GM18909 (cell line): ENCODE measurements around the gene COA6.
"Not testable (repeated sequence)": the region's sequence is repeated elsewhere in the genome, so short reads cannot be mapped to it uniquely, and the experiment has no call there.

ENCODE experiments used
- ATAC-seq: cut with Tn5 transposase; IDR thresholded peaks from one replicate; pipeline ENCODE4 v1.9.1; 2021; ENCODE audit warnings: mild to moderate bottlenecking; ENCODE audit not compliant: unreplicated experiment, poor library complexity

The COA6 gene, protein sequence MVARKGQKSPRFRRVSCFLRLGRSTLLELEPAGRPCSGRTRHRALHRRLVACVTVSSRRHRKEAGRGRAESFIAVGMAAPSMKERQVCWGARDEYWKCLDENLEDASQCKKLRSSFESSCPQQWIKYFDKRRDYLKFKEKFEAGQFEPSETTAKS

DNA sequence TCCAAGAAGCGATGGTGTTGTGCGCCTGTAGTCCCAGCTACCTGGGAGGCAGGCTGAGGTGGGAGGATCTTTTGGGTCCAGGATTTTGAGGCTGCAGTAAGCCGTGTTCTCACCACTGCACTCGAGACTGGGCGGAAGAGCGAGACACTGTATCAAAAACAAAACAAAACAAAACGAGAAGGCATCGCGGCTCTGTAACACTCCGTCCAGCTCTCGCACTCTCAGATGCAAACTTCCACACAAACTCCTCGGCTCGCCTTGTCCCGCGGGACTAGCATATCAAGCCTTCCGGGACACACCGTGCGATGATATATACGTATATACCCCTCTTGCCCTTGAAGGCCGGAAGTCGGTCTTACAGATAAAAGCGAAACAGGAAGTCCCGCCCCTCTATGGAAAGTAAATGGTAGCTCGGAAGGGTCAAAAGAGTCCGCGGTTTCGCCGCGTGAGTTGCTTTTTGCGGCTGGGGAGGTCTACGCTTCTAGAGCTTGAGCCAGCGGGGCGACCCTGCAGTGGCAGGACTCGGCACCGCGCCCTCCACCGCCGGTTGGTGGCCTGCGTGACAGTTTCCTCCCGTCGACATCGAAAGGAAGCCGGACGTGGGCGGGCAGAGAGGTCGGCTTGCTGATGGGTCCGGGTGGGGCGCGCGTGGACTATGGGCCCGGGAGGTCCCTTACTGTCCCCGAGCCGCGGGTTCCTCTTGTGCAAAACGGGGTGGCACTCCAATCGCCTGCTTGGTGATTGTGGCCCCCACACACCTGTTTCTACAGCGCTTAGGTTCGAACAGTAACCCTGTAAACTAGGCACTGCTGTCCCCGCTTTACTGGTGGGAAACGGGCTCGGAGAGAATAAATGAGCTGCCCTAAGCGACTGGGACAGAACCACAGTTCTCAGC is at the start of gene COA6:
Gene COA6 (plus strand): TSS at position 393 of the 895 bp plus-strand sequence. CDS start 11 bp downstream, at position 404.
- peak; percentile 96 for ATAC-seq

DNA sequence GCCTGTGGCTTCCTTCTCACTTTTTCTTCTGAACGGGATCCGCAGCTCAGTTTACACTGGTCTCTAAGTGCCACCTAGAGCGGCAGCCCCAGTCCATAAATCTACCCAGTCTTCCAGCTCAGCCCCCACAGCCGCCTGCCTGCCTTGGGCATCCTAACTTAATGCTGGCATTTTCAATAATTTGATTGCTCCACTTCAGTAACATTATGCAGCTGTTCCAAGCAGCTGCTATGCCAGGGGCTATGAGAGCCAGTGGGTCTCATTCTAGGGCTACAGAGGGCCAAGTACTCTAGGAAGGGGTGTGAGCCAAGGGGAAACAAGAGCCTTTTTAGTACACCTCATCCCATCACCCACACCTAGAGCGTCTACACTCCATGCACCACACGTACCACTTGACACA is 48.4 kb upstream of the COA6 start:
- ATAC-seq, result no peak

DNA sequence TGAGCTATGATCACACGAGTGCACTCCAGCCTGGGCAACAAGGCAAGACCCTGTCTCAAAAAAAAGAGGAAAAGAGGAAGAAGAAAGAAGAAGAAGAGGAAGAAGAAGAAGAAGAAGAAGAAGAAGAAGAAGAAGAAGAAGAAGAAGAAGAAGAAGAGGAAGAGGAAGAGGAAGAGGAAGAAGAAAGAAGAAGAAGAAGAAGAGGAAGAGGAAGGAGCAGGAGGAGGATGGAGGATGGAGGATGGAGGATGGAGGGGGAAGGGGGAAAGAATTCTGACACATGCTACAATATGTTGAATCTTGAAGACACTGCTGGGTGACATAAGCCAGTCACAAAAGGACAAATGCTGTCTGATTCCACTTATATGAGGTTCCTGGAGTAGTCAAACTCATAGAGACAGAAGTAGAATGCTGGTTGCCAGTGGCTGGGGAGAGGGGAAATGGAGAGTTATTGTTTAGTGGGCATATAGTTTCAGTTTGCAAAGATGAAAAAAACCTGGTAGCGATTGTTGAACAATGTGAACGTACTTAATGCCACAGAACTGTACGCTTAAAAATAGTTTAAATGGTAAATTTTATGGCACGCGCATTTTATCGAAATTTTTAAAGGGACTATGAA is 47.3 kb upstream of the COA6 start:
- no peak for ATAC-seq

DNA sequence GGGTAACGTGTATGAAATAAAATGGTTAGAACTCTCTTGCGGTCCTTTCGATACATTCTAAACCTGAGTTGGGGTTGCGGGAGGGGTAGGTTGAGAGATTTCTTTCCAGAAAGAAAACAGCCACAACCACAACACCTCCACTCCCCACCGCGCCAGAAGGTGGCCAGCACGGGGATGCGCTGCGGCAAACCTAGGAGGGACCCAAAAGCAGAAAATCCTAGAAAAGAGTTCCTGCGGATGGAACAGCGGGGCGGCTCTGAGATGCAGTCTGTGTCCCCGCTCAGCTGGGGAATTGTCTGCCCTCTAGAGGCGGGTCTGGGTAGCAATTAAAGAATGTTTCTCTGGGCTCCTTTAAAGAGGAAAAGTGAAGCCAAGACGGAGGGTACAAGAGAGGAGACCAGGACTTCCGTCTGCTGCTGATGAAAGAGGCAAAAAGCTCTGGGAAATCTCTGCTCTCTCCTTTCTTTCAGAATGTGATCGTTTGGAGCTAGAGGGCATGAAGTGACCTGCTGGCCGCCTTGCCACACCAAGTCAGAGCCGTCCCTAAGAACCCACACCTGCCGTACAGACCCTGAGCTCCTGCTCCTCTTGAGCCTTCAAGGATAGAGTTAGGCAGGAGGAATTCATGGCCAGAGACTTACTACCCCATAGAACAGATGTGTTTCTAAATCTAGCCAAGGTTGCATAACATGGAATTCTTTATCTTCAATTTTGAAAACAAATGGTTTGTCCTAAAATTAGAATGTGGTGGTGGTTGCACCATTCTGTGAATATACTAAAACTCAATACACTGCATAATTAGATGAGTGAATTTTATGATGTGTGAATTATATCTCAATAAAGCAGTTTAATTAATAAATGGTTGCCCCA is 46.5 kb upstream of the COA6 start:
- ATAC-seq, result peak; percentile 72

DNA sequence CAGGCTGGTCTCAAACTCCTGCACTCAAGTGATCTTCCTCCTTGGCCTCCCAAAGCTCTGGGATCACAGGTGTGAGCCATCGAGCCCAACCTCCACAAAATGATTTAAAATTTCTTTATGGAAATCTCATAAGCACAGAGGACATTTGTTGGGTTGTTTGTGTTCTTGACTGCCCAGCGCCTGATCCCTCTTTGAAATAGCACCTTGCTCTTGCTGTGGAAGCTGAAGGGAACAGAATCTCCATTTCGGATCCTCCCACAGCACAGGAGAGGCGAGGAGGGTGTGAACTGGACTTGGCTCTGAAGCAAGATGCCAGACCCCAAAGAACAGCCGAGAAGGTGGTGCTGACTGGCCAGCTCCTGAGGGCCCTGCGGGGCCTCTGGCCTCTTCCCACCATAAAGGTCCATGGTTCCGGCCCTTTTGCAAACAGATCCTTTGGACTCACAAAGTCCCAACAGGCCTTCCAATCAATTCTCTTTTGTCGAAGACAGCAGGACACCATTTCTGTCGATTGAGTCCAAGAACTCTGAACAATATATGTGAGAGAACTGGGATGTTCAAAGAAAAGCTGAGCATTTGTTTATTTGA is 45.6 kb upstream of the COA6 start:
- ATAC-seq, result no peak

DNA sequence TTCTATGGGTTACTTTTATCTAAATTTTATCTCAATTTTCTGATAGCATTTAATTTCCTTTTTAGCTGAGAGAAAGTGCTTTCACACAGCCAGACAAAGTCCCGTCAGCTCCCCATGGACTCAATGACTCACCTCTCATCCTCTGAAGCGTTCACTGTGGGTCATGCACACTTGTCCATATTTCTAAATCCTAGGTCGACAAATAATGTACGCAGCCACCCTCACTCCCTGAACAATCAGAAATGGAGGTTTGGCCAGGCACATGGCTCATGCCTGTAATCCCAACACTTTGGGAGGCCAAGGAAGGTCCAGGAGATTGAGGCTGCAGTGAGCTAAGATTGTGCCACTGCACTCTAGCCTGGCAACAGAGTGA is 42.4 kb upstream of the COA6 start:
- no peak for ATAC-seq

DNA sequence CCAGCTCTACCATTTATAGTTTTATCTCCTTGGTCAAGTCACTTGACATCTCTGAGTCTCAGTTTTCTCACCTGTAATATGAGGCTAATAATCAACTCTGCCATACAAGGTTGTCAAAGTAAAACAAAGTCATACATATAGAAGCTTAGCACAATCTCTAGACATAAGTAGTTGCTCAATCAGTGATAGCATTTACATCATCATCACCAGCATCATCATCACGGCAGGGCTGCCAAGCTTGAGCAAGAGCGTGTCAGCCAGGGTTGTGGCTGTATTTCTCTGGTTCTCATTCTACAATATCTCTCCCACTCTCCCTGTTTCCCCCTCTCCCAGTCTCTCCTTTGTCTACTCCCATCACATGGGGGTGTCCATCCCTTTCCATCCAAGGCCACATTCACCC is 41.7 kb upstream of the COA6 start:
- no peak for ATAC-seq

DNA sequence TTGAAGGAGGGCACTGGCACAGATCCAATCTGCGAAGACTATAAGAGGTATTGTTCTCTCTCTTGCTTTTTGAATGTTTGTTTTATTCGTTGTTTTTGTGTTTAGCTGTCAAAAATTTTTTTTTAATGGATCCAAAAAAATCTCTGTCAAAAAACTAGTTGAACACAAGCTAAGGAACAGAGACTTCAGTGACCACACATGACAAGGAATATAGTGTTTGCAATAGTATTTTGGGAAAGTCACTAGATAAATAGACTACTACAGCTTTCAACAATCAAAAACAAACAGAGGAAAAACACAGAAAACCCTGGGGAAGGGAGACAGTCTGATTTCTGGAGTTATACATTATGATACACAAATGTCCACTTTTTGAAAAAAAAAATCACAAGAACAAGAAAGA is 36.9 kb upstream of the COA6 start:
- ATAC-seq, result no peak

DNA sequence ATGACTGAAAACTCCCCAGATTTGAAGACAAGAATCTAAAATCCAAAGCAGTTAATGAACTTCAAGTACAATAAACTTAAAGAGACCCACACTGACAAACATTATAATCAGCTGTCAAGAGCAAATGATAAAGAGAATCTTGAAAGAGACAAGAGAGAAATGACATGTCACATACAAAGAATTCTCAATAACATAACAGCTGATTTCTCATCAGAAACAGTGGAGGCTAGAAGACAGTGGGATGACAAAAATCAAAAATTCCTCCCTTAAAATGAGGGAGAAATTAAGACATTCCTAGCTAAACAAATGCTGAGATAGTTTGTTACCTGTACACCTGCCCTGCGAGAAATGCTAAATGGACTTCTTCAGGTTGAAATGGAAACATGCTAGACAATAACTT is 36.0 kb upstream of the COA6 start:
- no peak for ATAC-seq

DNA sequence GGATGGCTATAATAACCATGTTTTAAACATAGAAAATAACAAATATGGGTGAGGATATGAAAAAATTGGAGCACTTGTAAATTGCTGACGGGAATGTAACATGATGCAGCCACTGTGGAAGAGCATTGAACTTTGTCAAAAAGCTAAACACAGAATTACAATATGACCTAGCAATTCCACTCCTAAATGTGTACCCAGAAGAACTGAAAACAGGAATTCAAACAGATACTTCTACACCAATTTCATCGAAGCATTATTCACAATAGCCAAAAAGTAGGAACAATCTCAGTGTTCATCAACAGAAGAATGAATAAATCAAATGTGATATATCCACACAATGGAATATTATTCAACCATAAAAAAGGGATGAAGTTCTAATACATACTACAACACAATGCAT is 32.7 kb upstream of the COA6 start:
- no peak for ATAC-seq

DNA sequence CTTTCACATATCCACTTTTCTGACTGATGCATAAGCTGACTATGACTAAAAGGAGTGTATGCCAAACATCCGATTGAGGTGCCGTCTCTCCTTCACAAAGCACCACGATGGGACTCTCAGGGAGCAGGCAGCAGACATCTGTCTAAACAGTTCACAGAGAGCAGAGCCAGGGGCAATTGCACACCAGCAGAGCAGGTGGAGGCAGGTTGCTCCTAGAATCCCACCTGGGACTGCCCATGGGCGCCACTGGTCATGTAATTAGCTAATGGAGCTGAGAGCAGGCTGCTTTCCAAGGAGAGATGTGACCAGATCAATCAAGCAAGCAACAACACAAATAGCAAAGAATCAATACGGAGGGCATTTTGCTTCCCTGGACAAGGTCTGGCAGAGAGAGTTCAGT is 30.5 kb upstream of the COA6 start:
- ATAC-seq, result no peak

DNA sequence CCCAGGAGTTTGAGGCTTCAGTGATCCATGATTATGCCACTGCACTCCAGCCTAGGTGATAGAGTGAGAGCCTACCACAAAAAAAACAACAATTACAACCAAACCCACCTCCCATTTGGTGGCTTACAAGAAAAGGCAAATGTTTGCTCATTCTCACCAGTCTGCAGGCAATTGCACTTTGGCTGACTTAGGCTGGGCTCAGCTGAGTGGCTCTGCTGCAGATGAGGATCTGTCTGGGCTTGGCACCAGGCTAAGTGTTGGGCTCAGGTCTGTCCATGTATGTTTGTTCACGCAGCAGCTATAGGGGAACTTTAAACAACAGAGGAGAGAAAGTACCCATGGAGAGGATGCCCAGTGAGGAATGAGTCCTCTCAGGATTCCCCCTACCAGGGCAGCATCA is 28.0 kb upstream of the COA6 start:
- ATAC-seq, result no peak

DNA sequence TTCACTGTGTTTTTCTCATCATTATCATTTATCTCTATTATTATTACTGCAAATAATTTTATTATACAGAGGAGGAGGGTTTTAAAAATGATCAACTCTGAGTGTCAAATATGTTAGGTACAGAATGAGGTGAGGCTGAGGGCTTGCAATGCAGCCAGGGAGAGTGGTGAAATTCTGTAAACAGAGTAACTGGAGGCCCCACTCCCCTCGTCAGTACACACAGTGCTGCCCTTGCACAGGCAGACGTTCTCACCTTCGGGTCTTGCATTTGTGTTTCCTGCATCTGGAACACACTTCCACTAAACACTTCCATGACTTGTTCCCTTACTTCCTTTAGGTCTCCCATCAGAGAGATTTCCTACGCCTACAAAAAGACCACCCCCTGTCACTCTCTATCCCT is 24.3 kb upstream of the COA6 start:
- no peak for ATAC-seq

DNA sequence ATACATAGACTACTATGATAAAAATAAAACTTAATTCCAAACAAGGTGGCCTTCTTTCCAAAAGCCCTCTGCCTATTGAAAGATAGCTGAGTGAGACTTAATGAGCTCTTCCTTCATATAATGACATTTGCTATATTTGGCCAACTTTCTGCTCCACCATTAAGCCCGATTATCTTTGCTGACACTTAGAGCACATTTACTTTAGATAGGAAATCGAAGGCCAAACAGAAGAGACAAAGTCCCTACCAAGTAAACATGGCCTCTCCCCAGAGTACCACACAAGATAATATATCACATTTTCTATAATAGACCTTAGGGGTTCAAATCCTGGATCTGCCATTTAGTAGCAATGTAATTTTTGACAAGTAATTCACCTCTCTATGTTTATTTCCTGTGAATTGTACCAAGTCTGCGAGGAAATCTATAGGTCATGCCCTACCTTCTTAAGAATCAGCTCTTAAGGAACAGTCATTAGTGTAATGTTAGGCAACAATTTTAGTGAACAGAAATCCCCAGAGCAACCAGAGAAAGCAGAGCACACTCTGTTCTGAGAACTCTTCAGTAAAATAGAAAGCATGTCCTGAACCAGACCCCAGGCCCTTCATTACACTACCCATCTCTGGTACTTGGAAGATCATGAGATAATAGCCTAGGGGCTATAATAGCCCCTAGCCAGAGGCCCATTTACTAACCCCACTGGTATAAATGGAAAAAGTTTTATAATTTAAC is 17.3 kb upstream of the COA6 start:
- no peak for ATAC-seq

DNA sequence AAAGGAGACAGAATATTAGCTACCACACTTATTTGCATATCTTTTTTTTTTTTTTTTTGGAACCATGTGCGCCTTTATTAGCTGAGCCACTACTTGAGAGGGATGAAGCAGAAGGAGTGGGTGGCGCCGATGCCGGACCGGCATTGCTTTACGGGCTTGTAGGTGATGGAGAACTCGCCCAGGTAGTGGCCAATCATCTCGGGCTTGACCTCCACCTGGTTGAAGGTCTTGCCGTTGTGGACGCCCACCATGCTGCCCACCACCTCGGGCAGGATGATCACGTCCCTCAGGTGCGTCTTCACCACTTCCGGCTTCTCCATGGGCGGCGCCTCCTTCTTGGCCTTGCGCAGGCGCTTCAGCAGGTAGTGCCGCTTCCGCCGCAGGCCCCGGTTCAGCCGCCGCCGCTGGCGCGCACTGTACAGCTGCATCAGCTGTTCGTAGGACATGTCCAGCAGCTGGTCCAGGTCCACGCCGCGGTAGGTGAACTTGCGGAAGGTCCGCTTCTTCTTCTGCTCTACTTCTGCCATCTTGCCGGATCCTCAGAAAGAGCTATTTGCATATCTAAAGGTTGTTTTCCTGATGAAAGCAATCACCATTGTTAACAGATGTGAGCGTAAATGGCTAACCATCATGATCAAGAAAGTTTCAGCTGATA is 16.5 kb upstream of the COA6 start:
- ATAC-seq, result not testable (repeated sequence)

DNA sequence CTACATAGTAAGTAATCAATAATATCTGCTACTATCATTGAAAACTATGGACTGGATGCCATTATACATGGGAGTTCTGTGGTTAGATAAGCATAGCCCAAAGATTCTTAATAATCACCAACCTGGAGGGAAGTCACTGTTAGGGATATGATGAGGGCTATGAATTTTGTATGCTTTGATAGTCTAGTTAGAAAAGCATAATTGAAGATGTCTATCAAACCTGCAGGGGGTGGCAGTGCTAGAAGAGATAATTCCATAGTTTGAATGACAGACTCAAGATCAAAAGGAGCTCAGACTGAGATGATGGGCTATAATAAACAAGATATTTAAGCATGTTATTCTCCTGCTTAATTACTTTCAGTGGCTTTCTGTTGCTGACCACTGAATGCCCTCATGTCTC is 15.4 kb upstream of the COA6 start:
- no peak for ATAC-seq

DNA sequence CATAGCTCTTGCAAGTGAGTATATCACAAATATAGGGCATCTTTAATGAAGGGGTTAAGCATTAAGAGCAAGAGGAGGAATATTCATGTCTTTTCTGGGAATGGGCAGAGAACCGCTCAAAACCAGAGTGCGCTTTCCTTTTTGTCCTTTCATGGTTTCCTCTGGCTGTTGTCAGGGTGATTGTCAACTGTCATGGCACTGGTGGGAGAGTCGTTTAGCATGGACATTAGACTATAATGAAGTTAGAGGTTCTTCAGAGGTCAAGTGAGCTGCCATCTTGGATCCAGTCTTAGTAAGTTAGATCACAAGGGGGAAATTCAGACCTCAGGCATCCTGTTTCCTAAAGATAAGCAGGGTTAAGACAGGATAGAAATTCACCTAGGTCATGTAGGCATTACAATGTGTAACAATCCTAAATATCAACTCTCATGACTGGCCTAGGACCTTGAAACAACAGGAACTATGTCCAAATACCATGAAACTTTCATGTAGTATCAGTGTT is 12.1 kb upstream of the COA6 start:
- no peak for ATAC-seq

DNA sequence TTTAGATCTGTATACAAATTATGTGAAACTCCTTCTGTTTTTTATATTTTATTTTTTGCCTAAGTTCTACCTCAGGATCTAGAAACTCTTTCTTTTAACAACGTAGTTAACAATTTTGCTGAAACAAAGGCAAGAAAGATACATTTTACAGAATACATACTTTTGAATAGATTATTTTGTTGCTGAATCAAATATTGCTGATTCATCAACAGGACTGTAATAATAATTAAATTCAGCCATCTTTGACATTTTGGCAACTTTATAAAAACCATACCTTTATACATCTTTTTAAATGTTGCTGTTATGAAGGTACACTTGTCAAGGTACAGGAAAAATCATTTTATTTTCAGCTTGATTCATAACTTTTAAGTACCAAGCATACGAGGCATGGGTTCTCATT is 10.7 kb upstream of the COA6 start:
- ATAC-seq, result no peak
